VCaP (cell line): ENCODE data around the gene PIP4K2A.
"Not testable (repeated sequence)": the region's sequence is repeated elsewhere in the genome, so short reads cannot be mapped to it uniquely, and the experiment has no call there.

ENCODE experiments used
- H3K27ac ChIP-seq: fragments of 450-650 bp; 2 replicates; pipeline ENCODE4 v1.5.1; 2017
- CTCF ChIP-seq: fragments of 450-650 bp; conservative IDR thresholded peaks from 2 replicates; pipeline ENCODE4 v1.5.1; 2017; ENCODE audit warnings: mild to moderate bottlenecking, moderate library complexity

Gene PIP4K2A

DNA sequence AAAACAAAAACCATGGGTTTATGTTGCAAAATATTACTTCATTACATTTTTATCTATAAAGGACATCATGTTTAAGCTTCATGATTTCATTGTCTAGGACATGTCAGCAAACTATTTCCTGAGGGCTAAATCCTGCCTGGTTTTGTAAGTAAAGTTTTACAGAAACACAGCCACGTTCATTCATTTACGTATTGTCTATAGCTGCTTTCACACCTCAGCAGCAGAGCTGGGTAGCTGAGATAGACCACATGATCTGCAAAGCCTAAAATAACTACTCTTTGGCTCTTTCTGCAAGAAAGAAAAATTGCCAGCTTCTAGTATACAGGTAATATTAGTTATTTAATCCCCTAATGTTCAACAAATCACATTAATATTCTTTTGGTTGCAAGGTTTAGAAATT is 12.7 kb upstream of the PIP4K2A start:
- no peak for TF ChIP-seq CTCF
- H3K27ac ChIP-seq, result no peak overlapping the region

GRCh38 chr10:22724773-22725172 is 10.4 kb upstream of the PIP4K2A start:
- no peak overlapping the region for H3K27ac ChIP-seq
- TF ChIP-seq CTCF, result no peak

GRCh38 chr10:22723783-22724182 is 9.4 kb upstream of the PIP4K2A start:
- TF ChIP-seq CTCF, result no peak
- no peak overlapping the region for H3K27ac ChIP-seq

- no peak for TF ChIP-seq CTCF
- no peak overlapping the region for H3K27ac ChIP-seq
Observed at GRCh38 chr10:22723343-22723779, 9.0 kb upstream of the PIP4K2A start.

GRCh38 chr10:22722626-22723169 is 8.3 kb upstream of the PIP4K2A start:
- TF ChIP-seq CTCF, result no peak
- H3K27ac ChIP-seq, result no peak overlapping the region

DNA sequence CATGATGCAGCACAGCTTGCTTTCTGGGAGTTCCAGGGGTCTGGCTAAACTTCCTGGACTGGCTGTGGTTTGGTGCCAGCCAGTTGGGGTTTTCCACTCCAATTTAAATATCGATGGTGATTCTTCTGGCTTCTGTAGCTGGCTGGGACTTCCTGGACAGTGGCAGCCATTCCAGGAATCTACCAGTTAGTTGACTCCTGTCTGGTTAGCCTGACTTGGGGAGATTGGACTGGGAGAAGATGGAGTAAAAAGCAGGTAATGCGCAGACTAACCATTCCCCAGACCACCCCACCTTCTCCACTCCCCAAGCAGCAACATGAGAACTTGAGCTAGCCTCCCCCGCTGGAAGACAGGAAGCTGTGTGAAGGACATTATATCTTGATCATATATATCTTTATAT is 6.3 kb upstream of the PIP4K2A start:
- H3K27ac ChIP-seq, result no peak overlapping the region
- no peak for TF ChIP-seq CTCF

DNA sequence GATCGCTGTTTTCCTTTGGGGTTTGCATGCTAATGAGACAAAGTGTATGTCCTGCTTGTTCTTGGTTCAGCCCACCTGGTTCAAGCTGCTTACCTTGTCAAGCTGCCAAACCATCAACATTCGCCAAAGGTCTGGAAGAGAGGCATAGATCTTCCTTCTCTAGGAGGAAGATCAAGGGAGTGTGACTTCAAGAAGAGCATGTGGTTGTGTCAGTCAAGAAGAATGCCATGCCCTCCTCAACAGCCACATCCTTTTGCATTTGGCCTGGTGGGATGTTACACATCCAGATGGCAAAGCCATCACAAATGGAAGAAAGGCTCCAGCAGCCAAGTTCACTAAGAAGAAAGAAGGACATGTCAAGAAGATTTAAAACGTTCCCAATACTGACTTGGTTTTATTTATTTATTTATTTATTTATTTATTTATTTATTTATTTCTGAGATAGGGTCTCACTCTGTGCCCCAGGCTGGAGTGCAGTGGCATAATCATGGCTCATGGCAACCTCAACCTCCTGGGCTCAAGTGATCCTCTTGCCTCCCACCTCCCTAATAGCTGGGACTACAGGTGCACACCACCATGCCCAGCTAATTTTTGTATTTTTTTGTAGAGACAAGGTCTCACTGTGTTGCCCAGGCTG is 5.1 kb upstream of the PIP4K2A start:
- no peak overlapping the region for H3K27ac ChIP-seq
- TF ChIP-seq CTCF, result no peak

GRCh38 chr10:22718659-22719058 is 4.3 kb upstream of the PIP4K2A start:
- not testable (repeated sequence) for H3K27ac ChIP-seq
